Activated CD8-positive, alpha-beta memory T cell treated with anti-CD3 and anti-CD28 coated beads, Interleukin-2, amount 50 U/mL, for 4 hours (primary cell): ENCODE data around the gene TRAK2.
"Not testable (repeated sequence)": the region's sequence is repeated elsewhere in the genome, so short reads cannot be mapped to it uniquely, and the experiment has no call there.

Source experiments
- DNase-seq: peaks from one replicate; pipeline ENCODE4 v3.0.0-alpha.2; 2020

The TRAK2 gene

DNA sequence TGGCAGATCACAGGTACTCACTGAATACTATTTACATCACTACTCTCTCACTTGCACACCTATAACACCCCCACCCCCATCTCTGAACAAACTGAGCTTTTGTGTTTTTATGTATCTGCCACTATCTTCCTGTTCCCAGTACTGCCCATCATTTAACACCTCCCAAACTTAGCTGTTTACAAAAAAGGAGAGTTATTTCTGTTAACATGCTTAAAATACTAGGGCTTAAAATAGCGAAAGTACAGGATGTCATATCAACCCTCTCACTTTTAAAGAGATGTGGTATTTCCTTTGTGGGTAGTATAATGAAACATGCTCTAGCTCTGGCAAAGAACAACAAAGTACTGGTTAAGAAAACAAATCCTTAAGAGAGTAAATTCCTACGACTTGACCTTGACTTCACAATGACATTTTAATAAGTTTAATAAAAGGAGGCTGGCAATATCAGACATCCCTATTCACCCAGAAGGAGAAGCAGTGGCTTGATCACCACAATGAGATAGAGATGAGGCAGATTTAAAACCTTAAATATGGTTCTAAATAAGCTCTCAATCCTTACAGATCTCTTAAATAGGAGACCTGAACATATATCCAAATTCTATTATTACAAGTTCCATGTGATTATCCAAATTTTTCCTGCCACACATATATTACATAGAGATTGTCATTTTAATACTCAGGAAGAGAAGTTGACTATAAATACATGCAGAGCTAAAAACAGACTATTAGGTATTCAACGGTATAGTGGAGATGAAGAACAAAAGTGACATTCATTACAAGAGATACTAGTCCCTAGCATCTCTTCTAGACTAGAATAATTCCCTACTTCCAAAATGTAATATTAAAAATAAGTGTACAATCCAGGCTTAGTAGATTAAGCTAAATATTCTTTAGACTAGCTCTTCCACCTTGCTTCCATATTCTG is 36.9 kb downstream of the TRAK2 start:
- DNase-seq: no peak

DNA sequence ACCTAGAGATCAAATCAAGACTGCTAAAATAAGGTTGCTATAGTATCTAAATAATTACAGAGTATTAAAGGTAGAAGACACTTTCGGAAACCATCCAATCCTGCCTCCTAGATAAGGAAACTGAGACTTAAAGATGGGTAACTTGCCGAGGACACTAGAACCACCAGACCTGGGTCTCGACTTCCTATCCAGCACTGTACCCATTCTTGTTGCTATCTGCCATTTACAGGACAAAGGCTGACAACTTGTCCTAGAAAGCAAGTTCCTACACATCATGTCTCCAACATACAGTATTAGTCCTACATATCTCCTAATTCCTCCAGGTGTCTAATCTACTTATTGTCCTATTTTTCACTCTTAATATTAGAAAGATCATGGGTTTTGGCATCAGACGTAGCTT is 37.7 kb downstream of the TRAK2 start:
- no peak for DNase-seq

DNA sequence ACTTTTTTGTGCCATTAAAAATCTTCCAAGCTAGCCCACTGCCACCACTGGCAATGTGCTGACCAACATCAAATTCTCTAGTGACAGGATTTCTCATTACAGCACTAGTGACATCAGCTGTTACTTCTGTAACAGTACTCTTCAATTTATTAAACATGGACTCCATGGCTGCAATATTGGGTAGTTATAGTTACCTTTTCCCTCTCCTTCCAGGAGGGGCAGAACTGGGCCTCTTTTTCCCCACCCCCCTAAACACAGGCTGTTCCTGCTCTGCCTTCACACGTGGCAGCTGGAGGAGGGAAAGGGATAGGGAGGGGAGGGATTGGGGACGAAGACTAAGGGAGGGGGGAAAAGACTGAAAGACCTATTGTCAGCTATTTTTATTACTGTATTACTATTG is 38.1 kb downstream of the TRAK2 start:
- no peak for DNase-seq

DNA sequence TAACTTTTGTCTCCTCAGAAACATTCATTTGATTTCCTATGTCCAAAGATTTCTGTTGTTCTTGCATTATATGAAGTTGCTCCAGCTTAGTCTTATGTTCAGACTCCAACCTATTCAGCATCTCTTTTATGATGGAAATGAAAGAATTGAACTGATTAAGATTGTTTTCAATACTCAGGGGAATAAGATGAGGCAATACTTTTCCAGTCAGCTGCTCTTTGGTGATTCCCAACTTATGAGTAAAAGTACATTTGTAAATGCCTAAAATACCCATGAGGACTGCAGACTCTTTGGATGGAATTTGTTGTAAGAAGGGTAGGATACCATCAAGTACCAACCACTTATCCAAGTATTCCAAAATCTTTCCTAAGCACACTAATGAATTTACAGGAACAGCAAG is 39.8 kb downstream of the TRAK2 start:
- no peak for DNase-seq

DNA sequence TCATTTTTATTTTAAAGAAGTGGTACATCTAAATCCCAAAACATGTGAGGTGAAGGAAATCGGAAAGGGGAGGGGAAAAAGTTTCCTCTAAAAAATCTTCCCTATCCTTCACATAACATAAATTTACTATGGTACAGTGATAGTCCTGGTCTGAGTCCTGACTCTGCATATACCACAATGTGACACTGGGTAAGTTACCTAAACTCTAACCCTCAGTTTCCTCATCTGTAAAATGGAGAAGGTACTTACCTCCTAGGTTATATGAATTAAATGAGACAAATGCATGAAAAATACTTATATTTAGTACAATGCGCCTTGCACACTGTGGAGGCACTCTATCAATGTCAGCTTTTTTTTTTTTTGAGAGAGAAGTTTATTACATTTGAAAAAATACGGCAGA is 42.3 kb downstream of the TRAK2 start:
- DNase-seq: no peak

DNA sequence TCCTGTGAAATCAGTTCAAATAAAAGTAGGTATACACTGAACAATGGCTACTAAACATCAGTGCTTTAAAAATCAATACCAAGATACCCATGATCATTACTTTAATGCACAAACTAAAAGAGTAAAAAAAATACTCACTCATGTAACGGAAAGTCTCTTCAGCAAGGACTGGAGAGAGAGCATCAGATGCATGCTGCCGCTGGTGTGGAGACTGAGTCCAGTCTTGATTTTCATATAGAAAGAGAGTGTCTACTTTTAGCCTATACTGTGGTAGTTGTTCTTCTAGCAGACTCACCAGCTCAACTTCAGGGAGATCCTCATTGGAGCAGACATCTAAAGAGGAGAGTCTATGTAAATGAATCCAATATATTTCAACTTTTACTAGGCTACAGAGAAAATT is 44.0 kb downstream of the TRAK2 start:
- no peak for DNase-seq

DNA sequence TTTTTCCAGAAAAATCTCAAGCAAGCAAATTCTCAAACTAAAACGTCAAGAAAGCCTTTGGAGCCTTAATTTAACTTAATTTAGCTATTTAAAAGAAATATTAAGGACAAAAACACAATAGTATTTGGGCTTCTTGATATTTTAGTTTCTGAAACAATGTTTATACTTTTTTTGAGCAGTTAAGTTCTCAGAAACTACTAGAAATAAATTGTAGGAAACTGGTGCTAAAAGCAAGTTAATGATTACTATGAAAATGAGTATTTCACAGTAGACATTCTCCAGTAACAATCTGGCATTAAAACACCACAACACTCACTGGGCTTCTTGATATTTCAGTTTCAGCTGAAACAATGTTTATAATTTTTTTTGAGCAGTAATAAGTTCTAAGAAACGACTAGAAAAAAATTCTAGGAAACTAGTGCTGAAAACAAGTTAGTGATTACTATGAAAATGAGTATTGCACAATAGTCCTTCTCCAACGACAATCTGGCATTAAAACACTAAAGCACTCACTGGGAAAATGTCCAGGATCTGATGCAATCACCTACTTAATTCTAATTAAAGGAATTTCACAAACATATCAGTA is 45.1 kb downstream of the TRAK2 start:
- DNase-seq: no peak

DNA sequence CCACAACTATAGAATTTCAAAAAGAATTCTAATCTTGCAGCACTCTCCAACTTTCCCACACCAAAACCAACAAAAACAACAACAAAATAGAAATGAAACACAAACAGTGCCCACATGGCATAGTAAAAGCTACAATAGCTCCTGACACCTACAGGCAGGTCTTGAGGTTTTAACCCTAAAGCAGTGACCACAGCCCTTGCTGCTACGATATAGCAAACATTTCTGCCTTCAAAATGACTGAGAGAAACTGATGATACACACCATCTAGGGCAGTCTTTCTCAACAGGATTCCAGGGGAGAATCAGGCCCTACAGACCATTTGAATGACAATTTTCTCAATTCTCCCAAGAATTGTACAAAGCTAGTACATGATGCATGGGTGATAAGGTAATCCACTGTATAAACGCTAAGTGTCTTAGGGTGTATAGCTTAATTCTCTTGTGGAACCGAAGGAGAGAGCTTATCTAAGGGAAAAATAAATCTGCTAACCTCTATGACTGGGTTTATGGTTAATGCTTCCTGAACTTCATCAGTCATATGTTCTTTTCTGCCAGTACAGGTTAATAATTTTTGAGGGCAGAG is 46.5 kb downstream of the TRAK2 start:
- no peak for DNase-seq

DNA sequence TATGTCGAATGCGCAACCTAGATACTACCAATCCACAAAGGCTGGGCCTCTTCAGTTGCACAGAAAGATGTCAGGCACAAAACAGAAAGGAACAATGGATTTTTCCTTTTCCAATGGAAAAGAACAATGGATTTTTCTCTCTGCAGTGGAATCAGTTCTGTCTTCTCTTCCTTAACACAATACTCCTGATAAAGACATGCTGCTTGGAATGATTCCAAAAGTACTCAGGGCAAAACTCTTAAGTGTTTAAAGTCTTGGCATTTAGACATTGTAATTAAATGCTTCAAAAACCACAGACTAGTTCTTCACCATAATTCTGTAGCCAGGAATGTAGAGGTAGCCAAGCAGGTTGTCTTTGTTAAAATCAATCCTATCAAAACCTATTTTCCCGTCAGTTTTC is 47.4 kb downstream of the TRAK2 start:
- DNase-seq: no peak

DNA sequence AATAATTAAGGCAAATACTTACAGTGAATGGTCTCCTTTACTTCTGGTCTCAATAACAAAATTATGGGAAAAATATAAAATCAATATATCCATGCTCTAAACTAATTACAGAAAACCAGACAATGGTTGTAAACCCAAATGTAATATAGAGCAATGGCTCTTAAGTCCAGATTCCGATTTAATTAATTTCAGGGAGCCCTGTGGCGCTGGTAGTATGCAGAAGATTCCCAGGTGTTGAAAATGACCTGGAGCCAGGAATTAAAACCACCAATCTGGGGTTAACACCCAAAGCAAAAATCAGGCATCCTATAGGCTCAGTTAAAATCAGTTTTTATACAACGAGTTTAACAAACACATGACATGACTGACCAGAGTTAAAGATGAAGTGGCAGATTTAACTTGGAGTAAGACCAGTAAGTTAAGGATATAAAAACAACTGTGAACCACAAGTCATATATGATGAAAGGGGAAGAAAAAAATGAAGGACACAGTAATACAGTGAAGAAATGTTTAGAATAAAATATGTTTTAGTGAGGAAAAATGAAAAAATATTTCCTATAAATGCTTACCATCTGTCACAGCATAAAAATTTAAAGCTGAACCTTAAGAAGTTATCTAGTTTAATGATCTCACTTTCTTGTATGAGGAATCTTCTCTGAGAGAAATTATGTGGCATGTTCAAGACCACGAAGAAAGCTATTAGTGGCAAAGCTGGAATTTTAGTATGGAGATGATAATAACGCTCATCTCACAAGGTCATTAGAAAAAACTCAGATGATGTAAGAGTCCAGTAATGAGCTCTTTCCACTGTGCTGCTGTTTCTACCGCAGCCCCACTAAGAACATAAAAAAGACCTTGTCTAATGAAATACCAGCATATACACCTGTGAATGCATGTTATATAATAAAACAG is 48.4 kb downstream of the TRAK2 start:
- no peak for DNase-seq

DNA sequence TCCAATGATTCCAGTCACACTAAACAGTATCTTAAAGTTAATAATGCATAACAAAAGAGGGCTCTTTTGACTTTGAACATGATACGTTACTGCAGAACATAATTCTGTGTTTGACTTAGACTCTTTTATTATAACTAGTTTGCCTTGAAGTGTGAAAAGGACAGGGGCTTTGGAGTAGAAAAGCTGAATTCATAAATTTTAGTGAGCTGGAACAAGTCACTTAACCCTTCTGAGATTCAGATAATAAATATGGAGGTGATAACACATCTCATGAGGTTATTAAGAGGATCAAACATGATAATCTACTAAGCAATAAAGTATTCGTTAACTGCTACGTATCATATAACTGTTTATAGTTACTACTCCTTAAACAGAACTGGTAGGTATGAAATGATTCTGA is 49.4 kb downstream of the TRAK2 start:
- no peak for DNase-seq

DNA sequence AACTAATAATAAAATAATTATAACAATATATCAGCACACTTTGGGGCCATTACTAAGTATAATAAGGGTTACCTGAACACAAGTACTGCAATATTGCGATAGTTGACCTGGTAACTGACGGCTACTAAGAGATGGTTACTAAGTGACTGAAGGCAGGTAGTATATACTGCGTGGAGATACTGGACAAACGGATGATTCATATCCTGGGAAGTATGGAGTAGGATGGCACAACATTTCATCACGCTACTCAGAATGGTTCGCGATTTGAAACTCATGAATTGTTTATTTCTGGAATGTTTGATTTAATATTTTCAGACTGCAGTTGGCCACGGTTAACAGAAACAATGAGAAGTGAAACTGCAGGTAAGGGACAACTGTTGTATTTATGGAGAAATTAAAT is 54.7 kb downstream of the TRAK2 start:
- DNase-seq: no peak

DNA sequence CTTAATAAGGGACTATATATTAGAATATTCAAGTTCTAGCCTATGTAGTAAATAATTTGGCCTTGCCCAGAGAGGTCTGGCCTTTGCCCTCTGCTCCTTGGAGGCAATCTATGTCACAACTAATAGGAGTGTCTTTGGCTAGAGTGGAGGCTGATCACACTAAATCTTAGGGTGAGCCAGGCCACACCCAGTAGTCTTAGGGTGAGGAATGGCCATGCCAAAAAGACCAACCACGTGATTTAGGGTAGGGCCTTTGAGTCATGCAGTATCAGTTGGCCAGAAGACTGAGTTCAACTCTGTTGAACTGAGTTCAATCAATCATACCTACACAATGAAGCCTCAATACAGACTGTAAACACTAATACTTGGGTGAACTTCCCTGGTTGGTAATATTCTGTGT is 68.1 kb downstream of the TRAK2 start:
- no peak for DNase-seq

DNA sequence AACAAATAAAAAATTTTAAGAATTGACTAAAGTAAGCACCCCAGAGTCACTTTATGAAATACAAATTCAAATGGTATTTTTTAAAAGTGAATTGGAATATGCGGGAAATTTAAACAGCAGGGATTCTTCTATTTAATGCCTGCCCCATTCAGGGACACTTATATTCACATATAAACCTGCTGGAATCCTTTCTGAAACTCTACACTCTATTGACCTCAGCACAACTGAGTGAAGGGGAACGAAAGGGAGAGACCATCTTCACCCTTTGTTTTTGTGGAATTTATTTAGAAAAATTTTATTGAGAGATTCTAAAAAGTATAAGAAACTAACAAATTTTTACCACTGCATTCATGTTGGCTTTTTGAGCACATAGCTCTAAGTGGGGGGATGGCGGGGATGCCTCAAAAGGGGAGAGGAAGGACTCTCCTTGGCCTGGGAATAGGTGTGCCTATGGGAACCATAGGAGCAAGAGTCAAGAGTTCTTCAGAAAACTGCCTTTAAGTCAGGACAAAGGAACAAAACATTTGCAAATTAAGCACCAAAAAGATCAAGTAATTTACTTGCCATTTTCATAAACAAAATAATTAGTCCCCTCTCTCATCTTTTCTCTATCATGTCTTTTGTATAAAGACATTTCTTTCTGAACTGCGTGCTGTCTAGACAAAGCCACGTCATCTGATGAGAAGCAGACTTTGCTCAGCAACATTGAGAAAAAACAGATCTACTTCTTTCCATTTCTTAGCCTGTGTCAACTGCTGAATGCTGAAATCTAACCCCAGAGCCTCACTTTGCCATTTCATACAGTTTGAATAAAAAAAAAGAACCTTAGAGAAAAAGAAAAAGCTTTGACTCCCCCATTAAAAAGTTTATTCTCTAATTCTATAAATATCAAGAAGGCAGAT is 72.5 kb downstream of the TRAK2 start:
- no peak for DNase-seq

DNA sequence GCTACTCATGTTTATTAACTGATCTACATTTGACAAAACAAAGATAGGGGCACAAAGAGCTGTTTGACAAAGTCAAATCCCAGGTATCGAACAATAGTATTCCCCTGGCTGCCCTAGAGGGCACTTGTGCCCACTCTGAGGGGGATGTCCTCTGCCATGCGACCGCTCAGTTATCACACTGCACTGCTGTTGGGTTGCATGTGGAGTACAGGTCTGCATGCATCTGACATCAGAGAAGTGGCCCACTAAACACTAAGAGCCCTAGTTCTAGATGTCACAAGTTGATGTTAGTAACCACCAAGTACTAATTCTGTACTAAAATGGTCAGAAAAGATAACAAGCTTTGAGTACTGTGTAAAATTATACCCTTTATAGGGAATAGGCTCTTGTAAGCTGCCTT is 74.0 kb downstream of the TRAK2 start:
- no peak for DNase-seq

DNA sequence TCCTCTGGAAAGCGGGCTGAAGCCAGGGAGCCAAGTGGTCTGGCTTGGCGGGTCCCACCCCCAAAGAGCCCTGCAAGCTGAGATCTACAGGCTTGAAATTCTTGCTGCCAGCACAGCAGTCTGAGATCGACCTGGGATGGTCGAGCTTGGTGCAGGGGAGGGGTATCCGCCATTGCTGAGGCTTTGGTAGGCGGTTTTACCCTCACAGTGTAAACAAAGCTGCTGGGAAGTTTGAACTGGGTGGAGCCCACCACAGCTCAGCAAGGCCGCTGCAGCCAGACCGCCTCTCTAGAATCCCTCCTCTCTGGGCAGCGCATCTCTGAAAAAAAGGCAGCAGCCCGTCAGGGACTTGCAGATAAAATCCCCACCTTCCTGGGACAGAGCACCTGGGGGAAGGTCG is 81.5 kb downstream of the TRAK2 start:
- DNase-seq: no peak

DNA sequence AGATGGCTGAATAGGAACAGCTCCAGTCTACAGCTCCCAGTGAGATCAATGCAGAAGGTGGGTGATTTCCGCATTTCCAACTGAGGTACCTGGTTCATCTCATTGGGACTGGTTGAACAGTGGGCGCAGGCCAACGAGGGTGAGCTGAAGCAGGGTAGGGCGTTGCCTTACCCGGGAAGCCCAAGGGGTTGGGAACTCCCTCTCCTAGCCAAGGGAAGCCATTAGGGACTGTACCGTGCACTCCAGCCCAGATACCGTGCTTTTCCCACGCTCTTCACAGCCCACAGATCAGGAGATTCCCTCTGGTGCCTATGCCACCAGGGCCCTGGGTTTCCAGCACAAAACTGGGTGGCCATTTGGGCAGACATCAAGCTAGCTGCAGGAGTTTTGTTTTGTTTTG is 81.9 kb downstream of the TRAK2 start:
- not testable (repeated sequence) for DNase-seq

DNA sequence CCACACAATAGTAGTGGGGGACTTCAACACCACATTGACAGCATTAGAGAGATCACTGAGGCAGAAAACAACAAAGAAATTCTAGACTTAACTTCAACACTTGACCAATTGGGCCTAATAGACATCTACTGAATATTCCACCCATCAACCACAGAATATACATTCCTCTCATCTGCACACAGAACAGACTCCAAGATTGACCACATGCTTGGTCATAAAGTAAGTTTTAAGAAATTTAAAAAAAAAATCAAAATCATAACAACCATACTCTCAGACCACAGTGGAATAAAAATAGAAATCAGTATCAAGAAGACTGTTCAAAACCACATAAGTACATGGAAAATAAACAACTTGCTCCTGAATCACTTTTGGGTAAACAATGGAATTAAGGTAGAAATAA is 85.1 kb downstream of the TRAK2 start:
- DNase-seq: no peak

DNA sequence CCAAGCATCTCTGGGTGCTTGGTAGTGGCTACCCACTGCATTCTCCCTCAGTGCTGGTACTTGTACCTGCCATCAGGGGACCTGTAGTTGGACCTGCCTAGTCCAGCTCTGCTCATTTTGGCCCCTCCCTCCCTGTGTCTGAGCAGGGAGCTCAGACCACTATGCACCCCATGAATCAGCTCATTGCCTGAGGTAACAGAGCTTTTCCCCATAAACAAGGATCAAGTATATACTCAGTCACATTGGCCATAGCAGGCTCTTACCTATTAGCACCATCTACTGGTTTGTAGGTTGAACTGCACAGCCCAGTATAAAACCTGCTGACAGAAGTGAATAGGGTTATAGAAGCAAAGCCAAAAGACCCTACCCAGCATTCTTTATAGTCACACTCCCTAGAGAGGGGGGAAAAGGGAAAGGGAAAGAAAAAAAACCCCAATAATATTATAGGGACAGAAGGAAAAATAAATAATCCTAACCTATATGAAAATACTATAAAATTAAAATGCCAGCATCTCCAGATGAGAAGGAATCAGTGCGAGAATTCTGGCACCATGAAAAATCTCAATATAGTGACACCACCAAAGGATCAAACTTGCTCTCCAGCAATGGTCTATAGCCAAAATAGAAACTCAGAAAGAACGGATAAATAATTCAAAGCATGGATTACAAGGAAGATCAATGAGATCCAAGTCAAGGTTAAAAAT is 87.2 kb downstream of the TRAK2 start:
- no peak for DNase-seq

DNA sequence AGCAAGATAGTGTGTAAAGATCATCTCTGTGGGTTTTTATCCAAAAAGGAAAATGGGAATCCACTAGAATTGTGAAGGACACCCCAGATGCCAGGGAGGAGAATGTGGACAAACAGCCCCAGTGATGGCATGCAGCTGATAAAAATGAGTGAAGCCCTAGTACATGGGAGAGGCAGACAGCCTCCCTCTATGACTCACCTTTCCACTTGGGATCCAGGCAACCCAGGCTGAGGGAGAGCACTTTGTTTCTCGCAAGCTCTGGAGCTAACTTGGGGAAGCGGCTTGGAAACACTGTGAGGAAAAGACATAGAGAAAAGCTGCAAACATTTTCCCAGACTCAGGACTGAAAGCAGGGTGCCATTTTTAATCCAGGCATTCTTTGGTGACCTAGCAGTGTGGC is 88.9 kb downstream of the TRAK2 start:
- DNase-seq: no peak

DNA sequence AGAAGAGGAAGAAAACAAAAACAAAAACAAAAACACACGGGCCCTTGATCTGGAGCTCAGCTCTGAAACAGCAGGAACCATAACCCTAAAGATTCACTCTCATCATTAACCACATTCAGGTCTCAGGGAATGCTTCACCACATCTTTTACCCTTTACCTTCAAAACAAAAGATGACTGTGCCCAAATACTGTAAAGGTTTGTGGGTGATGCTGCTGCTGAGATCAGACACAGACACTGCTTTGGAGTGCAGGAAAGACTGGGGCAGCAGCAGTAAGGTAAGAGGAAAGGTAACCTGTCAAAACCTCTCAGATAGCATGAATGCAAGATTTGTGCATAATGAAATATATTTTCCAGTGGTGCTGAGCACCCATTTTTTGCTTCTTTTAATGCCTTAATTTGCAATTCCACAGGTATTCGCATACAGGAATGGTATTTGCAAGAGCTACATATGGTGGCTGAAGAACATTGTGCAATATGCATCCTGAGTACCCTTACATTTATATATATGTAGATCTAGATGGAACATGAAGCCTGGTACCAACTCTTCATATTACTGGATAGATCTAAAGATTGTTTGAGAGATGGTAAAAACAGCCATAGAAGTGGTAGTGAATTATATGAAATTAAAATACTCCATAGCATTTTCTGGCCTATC is 90.1 kb downstream of the TRAK2 start:
- DNase-seq: no peak
